Stimulated activated CD4-positive, alpha-beta T cell treated with anti-CD3 and anti-CD28 coated beads, Interleukin-1b, Interleukin-23, amount 100 ng/mL, for 1 hour (primary cell): Measurements from ENCODE around the gene LRRTM3.

Experiments
- DNase-seq, 2 donors: peaks; one replicate each; pipeline ENCODE4 v3.0.0-alpha.2; 2020; ENCODE audit warnings: low read depth in 2 of 2

The LRRTM3 gene

GRCh38 chr10:66931949-66932343, 6.1 kb downstream of the LRRTM3 start:
- DNase-seq, result no peak

GRCh38 chr10:66934711-66935110, 8.9 kb downstream of the LRRTM3 start:
- no peak for DNase-seq

- no peak for DNase-seq
Measured at GRCh38 chr10:66940965-66941364, 15.1 kb downstream of the LRRTM3 start.

GRCh38 chr10:66941491-66941890, 15.7 kb downstream of the LRRTM3 start:
- no peak for DNase-seq

GRCh38 chr10:66942407-66942806, 16.6 kb downstream of the LRRTM3 start:
- no peak for DNase-seq

- DNase-seq, result no peak
Measured at GRCh38 chr10:66943590-66943989, 17.8 kb downstream of the LRRTM3 start.

- no peak for DNase-seq
Measured at GRCh38 chr10:66951896-66952295, 26.1 kb downstream of the LRRTM3 start.

- no peak for DNase-seq
Measured at GRCh38 chr10:66958466-66958865, 32.6 kb downstream of the LRRTM3 start.

GRCh38 chr10:66964946-66965345, 39.1 kb downstream of the LRRTM3 start:
- DNase-seq, result no peak

GRCh38 chr10:66980246-66980815, 54.5 kb downstream of the LRRTM3 start:
- no peak for DNase-seq

- DNase-seq, result no peak
Measured at GRCh38 chr10:66981361-66982052, 55.7 kb downstream of the LRRTM3 start.

GRCh38 chr10:66982053-66982420, 56.2 kb downstream of the LRRTM3 start:
- no peak for DNase-seq

GRCh38 chr10:66982792-66983474, 57.1 kb downstream of the LRRTM3 start:
- no peak for DNase-seq

GRCh38 chr10:66983475-66983818, 57.6 kb downstream of the LRRTM3 start:
- no peak for DNase-seq

GRCh38 chr10:66990143-66990830, 64.5 kb downstream of the LRRTM3 start:
- DNase-seq, result no peak

- no peak for DNase-seq
Measured at GRCh38 chr10:66996996-66997395, 71.2 kb downstream of the LRRTM3 start.

GRCh38 chr10:66999762-67000545, 74.1 kb downstream of the LRRTM3 start:
- no peak for DNase-seq

GRCh38 chr10:67004690-67005089, 78.9 kb downstream of the LRRTM3 start:
- no peak for DNase-seq

GRCh38 chr10:67005981-67006380, 80.1 kb downstream of the LRRTM3 start:
- no peak for DNase-seq

- DNase-seq, result no peak
Measured at GRCh38 chr10:67011480-67011879, 85.6 kb downstream of the LRRTM3 start.

GRCh38 chr10:67011981-67012380, 86.1 kb downstream of the LRRTM3 start:
- no peak for DNase-seq

GRCh38 chr10:67015225-67015624, 89.4 kb downstream of the LRRTM3 start:
- no peak for DNase-seq
